Left ventricle myocardium inferior (tissue), 1 donor: ENCODE measurements around the gene COPG2. TPM values are rescaled to one million over a fixed set of nuclear protein-coding genes. Genes with fewer than 3 reads are reported as not detected.
"Not testable (repeated sequence)": the region's sequence is repeated elsewhere in the genome, so short reads cannot be mapped to it uniquely, and the experiment has no call there.

Experiments
- DNase-seq: peaks from one replicate; pipeline ENCODE4 v3.0.0-alpha.2; 2020
- H3K27ac ChIP-seq: fragments of 200-600 bp; replicated peaks from 2 replicates; pipeline ENCODE4 v1.8.0; 2021
- H3K27me3 ChIP-seq: fragments of 200-600 bp; 2 replicates; pipeline ENCODE4 v1.8.0; 2021; ENCODE audit warnings: low read depth
- H3K36me3 ChIP-seq: fragments of 200-600 bp; 2 replicates; pipeline ENCODE4 v1.8.0; 2021
- H3K4me1 ChIP-seq: fragments of 200-600 bp; 2 replicates; pipeline ENCODE4 v1.8.0; 2021
- H3K4me3 ChIP-seq: fragments of 200-600 bp; 2 replicates; pipeline ENCODE4 v1.8.0; 2021; ENCODE audit warnings: mild to moderate bottlenecking, moderate library complexity
- H3K9me3 ChIP-seq: fragments of 200-600 bp; replicated peaks from 2 replicates; pipeline ENCODE4 v1.8.0; 2021
- intact Hi-C: fragments of 100-400 bp; cut with micrococcal nuclease; formaldehyde crosslinking; loops from one replicate; pipeline ENCODE4 v1.11.0; 2022
- total RNA-seq: library from RNA; stranded (reverse); fragmentation: NEBNext Ultra II Directional; extraction: Animal tissue kit (Norgen Biotek cat#: 25700); gene quantifications from one replicate; pipeline ENCODE4 v1.2.1, GENCODE V29; 2021
- TF ChIP-seq, protein P1 (sequence below): fragments of 200-600 bp; IDR thresholded peaks from 2 replicates; pipeline ENCODE4 v1.8.0; 2021; ENCODE audit warnings: antibody characterized with exemption, mild to moderate bottlenecking, borderline replicate concordance
- donor health status: DM: no; HTN: yes; CAD: no; lungs with severe emphysema.

COPG2 gene
- total RNA-seq, 1 donor from 2014 or later, result 16.9 TPM

DNA sequence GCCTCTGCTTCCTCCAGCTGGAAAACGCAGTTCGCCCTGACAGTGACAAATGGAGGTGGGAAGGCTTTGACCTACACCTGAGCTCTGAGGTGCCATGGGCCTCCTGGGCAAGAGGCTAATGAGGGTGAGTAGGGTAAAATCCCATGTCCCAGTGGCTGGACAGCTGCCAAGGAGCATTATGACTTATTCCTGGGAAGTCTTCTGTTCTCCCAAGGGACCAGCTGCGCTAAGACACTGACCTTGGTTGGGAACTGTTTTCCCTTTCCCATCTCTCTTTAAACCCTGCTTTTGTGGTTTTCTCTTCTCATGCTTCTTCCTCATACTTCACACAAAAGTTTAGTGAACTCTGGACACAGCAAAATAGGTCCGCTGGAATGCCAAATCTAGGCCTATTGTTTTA lies 72.6 kb downstream of the COPG2 start:
- H3K27ac ChIP-seq, result peak overlapping the region; percentile 69
- no peak overlapping the region for H3K4me3 ChIP-seq
- H3K9me3 ChIP-seq, result no peaks in the 10 kb centered on the region
- intact Hi-C loops, result no loop called here
- H3K4me1 ChIP-seq, result peaks cover 23% of the 10 kb centered on the region
- no peaks in the 10 kb centered on the region for H3K36me3 ChIP-seq
- no peaks in the 10 kb centered on the region for H3K27me3 ChIP-seq
- DNase-seq, result peak; percentile 28
- TF ChIP-seq, protein P1, sequence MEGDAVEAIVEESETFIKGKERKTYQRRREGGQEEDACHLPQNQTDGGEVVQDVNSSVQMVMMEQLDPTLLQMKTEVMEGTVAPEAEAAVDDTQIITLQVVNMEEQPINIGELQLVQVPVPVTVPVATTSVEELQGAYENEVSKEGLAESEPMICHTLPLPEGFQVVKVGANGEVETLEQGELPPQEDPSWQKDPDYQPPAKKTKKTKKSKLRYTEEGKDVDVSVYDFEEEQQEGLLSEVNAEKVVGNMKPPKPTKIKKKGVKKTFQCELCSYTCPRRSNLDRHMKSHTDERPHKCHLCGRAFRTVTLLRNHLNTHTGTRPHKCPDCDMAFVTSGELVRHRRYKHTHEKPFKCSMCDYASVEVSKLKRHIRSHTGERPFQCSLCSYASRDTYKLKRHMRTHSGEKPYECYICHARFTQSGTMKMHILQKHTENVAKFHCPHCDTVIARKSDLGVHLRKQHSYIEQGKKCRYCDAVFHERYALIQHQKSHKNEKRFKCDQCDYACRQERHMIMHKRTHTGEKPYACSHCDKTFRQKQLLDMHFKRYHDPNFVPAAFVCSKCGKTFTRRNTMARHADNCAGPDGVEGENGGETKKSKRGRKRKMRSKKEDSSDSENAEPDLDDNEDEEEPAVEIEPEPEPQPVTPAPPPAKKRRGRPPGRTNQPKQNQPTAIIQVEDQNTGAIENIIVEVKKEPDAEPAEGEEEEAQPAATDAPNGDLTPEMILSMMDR, result no peak

DNA sequence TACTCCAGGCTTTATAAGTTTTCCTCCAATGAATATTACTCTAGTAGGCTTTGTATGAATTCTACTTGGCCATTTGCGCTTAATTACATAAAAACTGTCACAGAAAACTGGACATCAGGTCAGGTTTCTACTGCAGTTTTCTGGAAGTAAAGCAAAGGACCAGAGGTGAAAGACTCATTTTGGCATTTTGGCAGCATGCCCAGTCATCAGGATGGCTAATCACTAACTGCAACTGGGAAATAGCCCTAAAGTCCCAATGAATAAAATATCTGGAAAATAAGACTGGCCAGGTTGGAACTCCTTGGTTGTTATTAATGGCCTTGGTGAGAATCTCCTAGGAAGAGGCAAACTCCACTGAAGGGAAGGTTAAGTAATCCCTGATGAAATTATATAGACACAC lies 75.5 kb downstream of the COPG2 start:
- H3K36me3 ChIP-seq, result no peaks in the 10 kb centered on the region
- H3K27me3 ChIP-seq, result no peaks in the 10 kb centered on the region
- intact Hi-C loops, result no loop called here
- TF ChIP-seq, protein P1, result no peak
- DNase-seq, result no peak
- H3K9me3 ChIP-seq, result peaks cover 16% of the 10 kb centered on the region
- peaks cover 23% of the 10 kb centered on the region for H3K4me1 ChIP-seq
- H3K27ac ChIP-seq, result no peak overlapping the region
- H3K4me3 ChIP-seq, result no peak overlapping the region

DNA sequence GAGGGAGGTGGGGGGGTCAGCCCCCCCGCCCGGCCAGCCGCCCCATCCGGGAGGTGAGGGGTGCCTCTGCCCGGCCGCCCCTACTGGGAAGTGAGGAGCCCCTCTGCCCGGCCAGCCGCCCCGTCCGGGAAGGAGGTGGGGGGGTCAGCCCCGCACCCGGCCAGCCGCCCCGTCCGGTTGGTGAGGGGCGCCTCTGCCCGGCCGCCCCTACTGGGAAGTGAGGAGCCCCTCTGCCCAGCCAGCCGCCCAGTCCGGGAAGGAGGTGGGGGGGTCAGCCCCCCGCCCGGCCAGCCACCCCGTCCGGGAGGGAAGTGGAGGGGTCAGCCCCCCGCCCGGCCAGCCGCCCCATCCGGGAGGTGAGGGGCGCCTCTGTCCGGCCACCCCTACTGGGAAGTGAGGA lies 77.1 kb downstream of the COPG2 start:
- H3K4me3 ChIP-seq, DNase-seq, H3K27me3 ChIP-seq, H3K36me3 ChIP-seq, intact Hi-C loops, H3K27ac ChIP-seq: not testable (repeated sequence)
- Histone ChIP-seq H3K9me3 (peaks cover 16% of the 10 kb centered on the region), H3K4me1 (peaks cover 13% of the 10 kb centered on the region)

DNA sequence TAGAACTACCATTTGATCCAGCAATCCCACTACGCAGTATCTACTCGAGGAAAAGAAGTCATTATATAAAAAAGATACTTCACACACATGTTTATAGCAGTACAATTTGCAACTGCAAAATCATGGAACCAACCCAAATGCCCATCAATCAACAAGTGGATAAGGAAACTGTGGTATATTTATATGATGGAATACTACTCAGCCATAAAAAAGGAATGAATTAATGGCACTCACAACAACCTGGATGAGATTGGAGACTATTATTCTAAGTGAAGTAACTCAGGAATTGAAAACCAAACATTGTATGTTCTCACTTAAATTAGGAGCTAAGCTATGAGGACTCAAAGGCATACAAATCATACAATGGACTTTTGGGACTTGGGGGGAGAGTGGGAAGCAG lies 82.6 kb downstream of the COPG2 start:
- H3K9me3 ChIP-seq, result peaks cover 24% of the 10 kb centered on the region
- DNase-seq, result not testable (repeated sequence)

DNA sequence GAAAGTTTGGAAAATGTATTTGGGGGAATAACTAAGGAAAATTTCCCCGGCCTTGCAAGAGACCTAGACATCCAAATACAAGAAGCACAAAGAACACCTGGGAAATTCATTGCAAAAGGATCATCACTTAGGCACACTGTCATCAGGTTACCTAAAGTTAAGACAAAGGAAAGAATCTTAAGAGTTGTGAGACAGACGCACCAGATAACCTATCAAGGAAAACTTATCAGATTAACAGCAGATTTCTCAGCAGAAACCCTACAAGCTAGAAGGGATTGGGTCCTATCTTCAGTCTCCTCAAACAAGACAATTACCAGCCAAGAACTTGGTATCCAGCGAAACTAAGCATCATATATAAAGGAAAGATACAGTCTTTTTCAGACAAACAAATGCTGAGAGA lies 93.4 kb downstream of the COPG2 start:
- H3K36me3 ChIP-seq, H3K27me3 ChIP-seq, H3K4me1 ChIP-seq, H3K4me3 ChIP-seq, DNase-seq, intact Hi-C loops, H3K27ac ChIP-seq: not testable (repeated sequence)
- peaks cover 19% of the 10 kb centered on the region for H3K9me3 ChIP-seq

More for the DNA sequence above, 82.6 kb downstream of the COPG2 start:
- H3K27ac ChIP-seq, H3K4me1 ChIP-seq, H3K36me3 ChIP-seq, intact Hi-C loops, H3K27me3 ChIP-seq, H3K4me3 ChIP-seq: not testable (repeated sequence)

DNA sequence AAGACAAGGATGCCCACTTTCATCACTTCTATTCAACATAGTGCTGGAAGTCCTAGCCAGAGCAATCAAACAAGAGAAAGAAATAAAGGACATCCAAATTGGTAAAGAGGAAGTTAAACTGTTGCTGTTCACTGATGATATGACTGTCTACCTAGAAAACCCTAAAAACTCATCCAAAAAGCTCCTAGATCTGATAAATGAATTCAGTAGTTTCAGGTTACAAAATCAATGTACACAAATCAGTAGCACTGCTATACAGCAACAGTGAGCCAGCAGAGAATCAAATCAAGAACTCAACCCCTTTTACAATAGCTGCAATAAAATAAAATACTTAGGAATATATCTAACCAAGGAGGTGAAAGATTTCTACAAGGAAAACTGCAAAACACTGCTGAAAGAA lies 98.4 kb downstream of the COPG2 start:
- H3K4me3 ChIP-seq, H3K27ac ChIP-seq, intact Hi-C loops, H3K27me3 ChIP-seq, H3K36me3 ChIP-seq, DNase-seq: not testable (repeated sequence)
- peaks cover 24% of the 10 kb centered on the region for H3K4me1 ChIP-seq
- peaks cover 48% of the 10 kb centered on the region for H3K9me3 ChIP-seq

DNA sequence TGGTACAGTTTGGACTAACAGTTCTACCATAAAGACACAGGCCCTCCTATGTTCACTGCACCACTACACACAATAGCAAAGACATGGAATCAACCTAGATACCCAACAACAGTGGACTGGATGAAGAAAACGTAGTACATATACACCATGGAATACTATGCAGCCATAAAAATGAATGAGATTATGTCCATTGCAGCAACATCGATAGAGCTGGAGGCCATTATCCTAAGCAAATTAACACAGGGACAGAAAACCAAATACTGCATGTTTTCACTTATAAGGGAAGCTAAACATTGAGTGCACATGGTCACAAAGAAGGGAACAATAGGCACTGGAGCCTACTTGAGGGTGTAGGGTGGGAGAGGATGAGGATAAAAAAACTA lies 101.7 kb downstream of the COPG2 start:
- no peak overlapping the region for H3K4me3 ChIP-seq
- peak overlapping the region; percentile 92 for H3K27ac ChIP-seq
- H3K27me3 ChIP-seq, result no peaks in the 10 kb centered on the region
- H3K4me1 ChIP-seq, result peaks cover 34% of the 10 kb centered on the region
- intact Hi-C loops, result no loop called here
- DNase-seq, result no peak
- peaks cover 6% of the 10 kb centered on the region for H3K36me3 ChIP-seq
- TF ChIP-seq, protein P1, result no peak
- peaks cover 56% of the 10 kb centered on the region for H3K9me3 ChIP-seq
